Stimulated activated CD4-positive, alpha-beta T cell treated with anti-CD3 and anti-CD28 coated beads, Interleukin-4, amount 100 ng/mL, for 48 hours (primary cell): ENCODE measurements around the gene MAP1LC3A.
"Not testable (repeated sequence)": the region's sequence is repeated elsewhere in the genome, so short reads cannot be mapped to it uniquely, and the experiment has no call there.

Experiments
- DNase-seq, 2 donors: peaks; one replicate each; pipeline ENCODE4 v3.0.0-alpha.2; 2020; ENCODE audit warnings: low read depth in 2 of 2

The MAP1LC3A gene

GRCh38 chr20:34558320-34559218 is at the start of gene MAP1LC3A:
TSS of gene MAP1LC3A (plus strand) at chr20:34558718. CDS start at chr20:34558869, 151 bp downstream.
- peak; percentile 89 to 91 for DNase-seq

- DNase-seq: no peak
These were observed 47.9 kb upstream of the MAP1LC3A start for GRCh38 chr20:34510575-34510974.

GRCh38 chr20:34511891-34512265 is 46.6 kb upstream of the MAP1LC3A start:
- DNase-seq: no peak

- no peak for DNase-seq
These were observed 46.1 kb upstream of the MAP1LC3A start for GRCh38 chr20:34512266-34512954.

- no peak for DNase-seq
These were observed 45.5 kb upstream of the MAP1LC3A start for GRCh38 chr20:34512955-34513419.

GRCh38 chr20:34514034-34514433 is 44.5 kb upstream of the MAP1LC3A start:
- not testable (repeated sequence) for DNase-seq

- no peak for DNase-seq
These were observed 43.5 kb upstream of the MAP1LC3A start for GRCh38 chr20:34514897-34515483.

GRCh38 chr20:34515484-34516246 is 42.9 kb upstream of the MAP1LC3A start:
- DNase-seq: peak; percentile 49 to 61

GRCh38 chr20:34516247-34517113 is 42.0 kb upstream of the MAP1LC3A start, which contains the start of gene DYNLRB1:
TSS of gene DYNLRB1 (plus strand) at chr20:34516422. CDS start at chr20:34516459, 37 bp downstream.
- peak; percentile 94 for DNase-seq

GRCh38 chr20:34517114-34517505 is 41.4 kb upstream of the MAP1LC3A start:
- no peak for DNase-seq

GRCh38 chr20:34518863-34519262 is 39.7 kb upstream of the MAP1LC3A start:
- DNase-seq: not testable (repeated sequence)

- DNase-seq: not testable (repeated sequence)
These were observed 38.7 kb upstream of the MAP1LC3A start for GRCh38 chr20:34519841-34520240.

- peak; percentile 33 to 37 for DNase-seq
These were observed 35.3 kb upstream of the MAP1LC3A start for GRCh38 chr20:34522969-34523871.

- no peak for DNase-seq
These were observed 34.1 kb upstream of the MAP1LC3A start for GRCh38 chr20:34524426-34524825.

- no peak for DNase-seq
These were observed 33.2 kb upstream of the MAP1LC3A start for GRCh38 chr20:34525342-34525708.

- DNase-seq: no peak
These were observed 32.7 kb upstream of the MAP1LC3A start for GRCh38 chr20:34525709-34526416.

- no peak for DNase-seq
These were observed 32.1 kb upstream of the MAP1LC3A start for GRCh38 chr20:34526466-34526865.

GRCh38 chr20:34527016-34527415 is 31.5 kb upstream of the MAP1LC3A start:
- DNase-seq: no peak

GRCh38 chr20:34528921-34529297 is 29.6 kb upstream of the MAP1LC3A start:
- DNase-seq: no peak
